SK-N-SH (cell line): ENCODE data around the gene GPX2. TPM values are rescaled to one million over a fixed set of nuclear protein-coding genes. Genes with fewer than 3 reads are reported as not detected.
A peak's percentile ranks its signal among the peaks of the same experiment; 100 is the strongest.

Experiments used
- CTCF ChIA-PET: fragments of 300-600, 350-600 bp; formaldehyde crosslinking; extraction: SDS; loops from one replicate; lab custom pipeline; 2021; lab: Yijun Ruan, JAX
- POLR2A ChIA-PET: fragments of 350-600 bp; sonication (Branson Sonifier 250); formaldehyde crosslinking; extraction: SDS; loops from one replicate; lab custom pipeline; 2020; ENCODE audit warnings: antibody characterized with exemption, inconsistent platforms; lab: Yijun Ruan, JAX
- DNase-seq: peaks from one replicate; pipeline ENCODE4 v3.0.0; 2012
- H2AFZ ChIP-seq: fragments of 200-600 bp; sonication (generic); 2 replicates; pipeline ENCODE4 v1.8.1; 2016; ENCODE audit warnings: antibody characterized with exemption, mild to moderate bottlenecking, low read depth
- H3F3A ChIP-seq: fragments of 200-600 bp; sonication (generic); replicated peaks from 2 replicates; pipeline ENCODE3; 2016; ENCODE audit warnings: antibody characterized with exemption, mild to moderate bottlenecking; ENCODE audit not compliant: insufficient read depth
- H3K27ac ChIP-seq, 2 experiments: fragments of 200-500 bp in 1 of 2; fragments of 200-600 bp in 1 of 2; sonication (Bioruptor generic) in 1 of 2; sonication (generic), shearing (Covaris generic) in 1 of 2; 2 replicates each; pipeline versions ENCODE4 v1.5.1 to v1.6.1; 2014 to 2016; ENCODE audit warnings: low read depth in 2 of 2, inconsistent platforms in 1 of 2, low read length in 1 of 2, mild to moderate bottlenecking in 1 of 2, mixed read lengths in 1 of 2
- H3K27me3 ChIP-seq: fragments of 200-600 bp; sonication (generic), shearing (Covaris generic); 2 replicates; pipeline ENCODE4 v1.6.1; 2016; ENCODE audit warnings: mixed run types; ENCODE audit not compliant: insufficient read depth
- H3K36me3 ChIP-seq, 2 experiments: fragments of 200-500 bp in 1 of 2; fragments of 200-600 bp in 1 of 2; sonication (Bioruptor generic) in 1 of 2; sonication (generic) in 1 of 2; replicated peaks in 1 of 2; 2 replicates each; pipeline versions ENCODE3 to v1.5.1; 2014 to 2016; ENCODE audit warnings: low read length in 1 of 2, mild to moderate bottlenecking in 1 of 2; ENCODE audit not compliant: insufficient read depth in 2 of 2, control insufficient read depth in 1 of 2
- H3K4me1 ChIP-seq, 2 experiments: fragments of 200-500 bp in 1 of 2; fragments of 200-600 bp in 1 of 2; sonication (Bioruptor generic) in 1 of 2; sonication (generic), shearing (Covaris generic) in 1 of 2; 2 replicates each; pipeline versions ENCODE4 v1.5.1 to v1.6.1; 2014 to 2016; ENCODE audit warnings: low read depth in 1 of 2, low read length in 1 of 2, mixed run types in 1 of 2; ENCODE audit not compliant: insufficient read depth in 2 of 2, control insufficient read depth in 1 of 2
- H3K4me2 ChIP-seq: fragments of 200-600 bp; sonication (generic), shearing (Covaris generic); 2 replicates; pipeline ENCODE4 v1.6.1; 2017; ENCODE audit warnings: mixed run types
- H3K4me3 ChIP-seq, 2 experiments: fragments of 200-500 bp in 1 of 2; fragments of 200-600 bp in 1 of 2; sonication (Bioruptor generic) in 1 of 2; sonication (generic), shearing (Covaris generic) in 1 of 2; 2 replicates each; pipeline versions ENCODE4 v1.5.1 to v1.8.1; 2014 to 2016; ENCODE audit warnings: low read depth in 2 of 2, inconsistent platforms in 1 of 2, low read length in 1 of 2, mild to moderate bottlenecking in 1 of 2, mixed read lengths in 1 of 2, moderate library complexity in 1 of 2
- H3K79me2 ChIP-seq: fragments of 200-600 bp; sonication (generic); 2 replicates; pipeline ENCODE4 v1.8.1; 2017; ENCODE audit warnings: mild to moderate bottlenecking; ENCODE audit not compliant: insufficient read depth
- H3K9ac ChIP-seq: fragments of 200-600 bp; sonication (generic); 2 replicates; pipeline ENCODE4 v1.6.1; 2017; ENCODE audit warnings: mixed run types
- H3K9me2 ChIP-seq: fragments of 200-600 bp; sonication (generic); 2 replicates; pipeline ENCODE4 v1.6.1; 2017; ENCODE audit warnings: mixed run types
- H3K9me3 ChIP-seq: fragments of 200-600 bp; sonication (generic); 2 replicates; pipeline ENCODE4 v1.6.1; 2017; ENCODE audit warnings: mixed run types, mild to moderate bottlenecking, moderate library complexity
- H4K20me1 ChIP-seq: fragments of 200-600 bp; sonication (generic); 2 replicates; pipeline ENCODE4 v1.6.1; 2017; ENCODE audit warnings: mild to moderate bottlenecking, mixed run types; ENCODE audit not compliant: insufficient read depth
- EP300 ChIP-seq, 2 experiments: IDR thresholded peaks; 2 replicates each; pipeline versions ENCODE4 v1.4.0 to v1.6.1; 2012; ENCODE audit warnings: borderline replicate concordance in 1 of 2, low read depth in 1 of 2, low read length in 1 of 2
- FOXM1 ChIP-seq: IDR thresholded peaks from 2 replicates; pipeline ENCODE4 v1.4.0; 2012; ENCODE audit warnings: low read depth, mild to moderate bottlenecking
- MXI1 ChIP-seq: IDR thresholded peaks from 2 replicates; pipeline ENCODE4 v1.6.1; 2012; ENCODE audit warnings: mild to moderate bottlenecking, low read depth, low read length, improper control_type of control experiment
- POLR2AphosphoS5 ChIP-seq: IDR thresholded peaks from 2 replicates; pipeline ENCODE4 v1.6.1; 2012; ENCODE audit warnings: low read depth, low read length
- RCOR1 ChIP-seq: fragments of 150-350 bp; IDR thresholded peaks from 2 replicates; pipeline ENCODE4 v1.6.1; 2017; ENCODE audit warnings: antibody characterized with exemption, low read length
- REST ChIP-seq: IDR thresholded peaks from 2 replicates; pipeline ENCODE4 v1.6.1; 2012; ENCODE audit warnings: mild to moderate bottlenecking, low read depth, low read length, moderate library complexity
- RXRA ChIP-seq: IDR thresholded peaks from 2 replicates; pipeline ENCODE4 v1.4.0; 2012; ENCODE audit warnings: low read depth, mild to moderate bottlenecking, borderline replicate concordance
- TCF12 ChIP-seq: IDR thresholded peaks from 2 replicates; pipeline ENCODE4 v1.4.0; 2012
- USF2 ChIP-seq: fragments of 150-350 bp; IDR thresholded peaks from 2 replicates; pipeline ENCODE4 v1.6.1; 2017; ENCODE audit warnings: antibody characterized with exemption, low read length, low read depth, borderline replicate concordance
- WGBS: methylation state at CpG from one replicate; pipeline ENCODE4 v1.1.6; 2017; ENCODE audit warnings: low lambda C conversion rate; 5-methylcytosine and 5-hydroxymethylcytosine counted together
- polyA plus RNA-seq, 3 experiments: library from polyadenylated mRNA; depleted of rRNA; stranded (reverse); fragments of >200 nt; gene quantifications; 2 replicates each; pipeline ENCODE4 v1.2.3, GENCODE V29; 2012
- TF ChIP-seq, protein P1 (sequence below): fragments of 150-350 bp; IDR thresholded peaks from 2 replicates; pipeline ENCODE4 v1.6.1; 2016; ENCODE audit warnings: mild to moderate bottlenecking, low read depth, low read length
- TF ChIP-seq, protein P2 (sequence below): IDR thresholded peaks from 2 replicates; pipeline ENCODE4 v1.4.0; 2012; ENCODE audit warnings: low read depth
- TF ChIP-seq, protein P3 (sequence below): IDR thresholded peaks from 2 replicates; pipeline ENCODE4 v1.4.0; 2012; ENCODE audit warnings: low read depth, borderline replicate concordance
- TF ChIP-seq, protein P4 (sequence below): IDR thresholded peaks from 2 replicates; pipeline ENCODE4 v1.4.0; 2012; ENCODE audit warnings: low read depth, borderline replicate concordance

The GPX2 gene
- polyA plus RNA-seq, 1 of the 3 experiments (the other 2 are of a cell fraction) = not detected

DNA sequence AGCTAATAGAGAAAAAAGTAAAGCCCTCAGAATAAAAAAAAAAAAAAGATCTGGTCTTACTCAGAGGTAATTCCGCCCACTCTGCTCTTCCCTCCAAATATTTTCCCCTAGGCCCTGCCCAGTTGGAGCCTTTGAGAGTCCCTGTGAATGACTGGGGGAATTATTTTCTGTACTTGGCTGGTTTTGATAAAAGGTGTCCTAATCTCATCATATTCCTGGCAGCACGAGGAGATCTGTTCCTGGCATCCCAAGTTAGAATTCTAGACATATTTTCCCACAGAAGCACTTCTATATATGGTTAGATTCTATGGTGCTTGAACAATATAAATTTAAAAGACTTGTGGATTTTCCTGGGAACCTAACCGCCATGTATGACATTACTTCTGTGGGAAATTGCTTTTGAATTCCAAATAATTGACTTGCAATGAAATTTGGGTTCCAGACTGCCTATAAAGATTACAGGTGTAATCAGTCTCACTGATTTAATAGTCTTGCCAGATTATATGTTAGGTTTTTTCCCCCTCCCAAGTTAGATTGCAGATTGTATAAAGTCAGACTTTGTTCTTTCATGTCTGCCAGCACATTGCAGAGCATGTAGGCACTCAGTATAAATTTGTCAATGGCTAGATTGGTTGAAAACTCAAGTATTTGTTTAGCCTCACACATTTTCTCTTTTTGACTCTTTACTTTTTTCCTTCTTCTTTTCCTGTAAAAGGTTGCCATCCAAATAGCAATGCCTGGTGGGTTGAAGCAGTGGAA, 12.3 kb downstream of the GPX2 start:
- Histone ChIP-seq H3K4me1 (peaks cover 0 to 5% of the 10 kb centered on the region in 2 experiments; a peak in 3 of 4 replicates), H4K20me1 (no peaks in the 10 kb centered on the region), H3K9me2 (no peaks in the 10 kb centered on the region), H3K36me3 (peaks cover 72 to 76% of the 10 kb centered on the region in 2 experiments), H3K4me3 (no peak overlapping the region), H2AFZ (no peak overlapping the region), H3K27ac (peak overlapping the region; percentile 23 to 67; a peak in 3 of 4 replicates), H3K9ac (no peak overlapping the region), H3K4me2 (no peak overlapping the region), H3F3A (peaks cover 5% of the 10 kb centered on the region), H3K79me2 (peaks cover 13% of the 10 kb centered on the region), H3K9me3 (no peaks in the 10 kb centered on the region), H3K27me3 (no peaks in the 10 kb centered on the region)
- no peak for DNase-seq
- TF ChIP-seq RCOR1 (no peak), MXI1 (no peak), RXRA (no peak), USF2 (no peak), POLR2AphosphoS5 (no peak), REST (no peak), FOXM1 (no peak), EP300 (IDR thresholded peaks at IDR 0.05; ENCODE audit: borderline replicate concordance in 1 of 2, low read depth in 1 of 2, low read length in 1 of 2) (no peak), TCF12 (no peak)
- TF ChIP-seq, protein P1, sequence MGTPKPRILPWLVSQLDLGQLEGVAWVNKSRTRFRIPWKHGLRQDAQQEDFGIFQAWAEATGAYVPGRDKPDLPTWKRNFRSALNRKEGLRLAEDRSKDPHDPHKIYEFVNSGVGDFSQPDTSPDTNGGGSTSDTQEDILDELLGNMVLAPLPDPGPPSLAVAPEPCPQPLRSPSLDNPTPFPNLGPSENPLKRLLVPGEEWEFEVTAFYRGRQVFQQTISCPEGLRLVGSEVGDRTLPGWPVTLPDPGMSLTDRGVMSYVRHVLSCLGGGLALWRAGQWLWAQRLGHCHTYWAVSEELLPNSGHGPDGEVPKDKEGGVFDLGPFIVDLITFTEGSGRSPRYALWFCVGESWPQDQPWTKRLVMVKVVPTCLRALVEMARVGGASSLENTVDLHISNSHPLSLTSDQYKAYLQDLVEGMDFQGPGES = no peak
- TF ChIP-seq, protein P2, sequence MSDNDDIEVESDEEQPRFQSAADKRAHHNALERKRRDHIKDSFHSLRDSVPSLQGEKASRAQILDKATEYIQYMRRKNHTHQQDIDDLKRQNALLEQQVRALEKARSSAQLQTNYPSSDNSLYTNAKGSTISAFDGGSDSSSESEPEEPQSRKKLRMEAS = no peak
- TF ChIP-seq, protein P3, sequence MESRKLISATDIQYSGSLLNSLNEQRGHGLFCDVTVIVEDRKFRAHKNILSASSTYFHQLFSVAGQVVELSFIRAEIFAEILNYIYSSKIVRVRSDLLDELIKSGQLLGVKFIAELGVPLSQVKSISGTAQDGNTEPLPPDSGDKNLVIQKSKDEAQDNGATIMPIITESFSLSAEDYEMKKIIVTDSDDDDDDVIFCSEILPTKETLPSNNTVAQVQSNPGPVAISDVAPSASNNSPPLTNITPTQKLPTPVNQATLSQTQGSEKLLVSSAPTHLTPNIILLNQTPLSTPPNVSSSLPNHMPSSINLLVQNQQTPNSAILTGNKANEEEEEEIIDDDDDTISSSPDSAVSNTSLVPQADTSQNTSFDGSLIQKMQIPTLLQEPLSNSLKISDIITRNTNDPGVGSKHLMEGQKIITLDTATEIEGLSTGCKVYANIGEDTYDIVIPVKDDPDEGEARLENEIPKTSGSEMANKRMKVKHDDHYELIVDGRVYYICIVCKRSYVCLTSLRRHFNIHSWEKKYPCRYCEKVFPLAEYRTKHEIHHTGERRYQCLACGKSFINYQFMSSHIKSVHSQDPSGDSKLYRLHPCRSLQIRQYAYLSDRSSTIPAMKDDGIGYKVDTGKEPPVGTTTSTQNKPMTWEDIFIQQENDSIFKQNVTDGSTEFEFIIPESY = no peak
- TF ChIP-seq, protein P4, sequence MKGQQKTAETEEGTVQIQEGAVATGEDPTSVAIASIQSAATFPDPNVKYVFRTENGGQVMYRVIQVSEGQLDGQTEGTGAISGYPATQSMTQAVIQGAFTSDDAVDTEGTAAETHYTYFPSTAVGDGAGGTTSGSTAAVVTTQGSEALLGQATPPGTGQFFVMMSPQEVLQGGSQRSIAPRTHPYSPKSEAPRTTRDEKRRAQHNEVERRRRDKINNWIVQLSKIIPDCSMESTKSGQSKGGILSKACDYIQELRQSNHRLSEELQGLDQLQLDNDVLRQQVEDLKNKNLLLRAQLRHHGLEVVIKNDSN = no peak
- WGBS = 59% methylated on average over 3 of the region's 3 CpGs
- ChIA-PET CTCF (no interaction called here), POLR2A (no interaction called here)
